ENCODE measurements around the gene RPS23.
A peak's percentile ranks its signal among the peaks of the same experiment; 100 is the strongest.

Gene RPS23

DNA sequence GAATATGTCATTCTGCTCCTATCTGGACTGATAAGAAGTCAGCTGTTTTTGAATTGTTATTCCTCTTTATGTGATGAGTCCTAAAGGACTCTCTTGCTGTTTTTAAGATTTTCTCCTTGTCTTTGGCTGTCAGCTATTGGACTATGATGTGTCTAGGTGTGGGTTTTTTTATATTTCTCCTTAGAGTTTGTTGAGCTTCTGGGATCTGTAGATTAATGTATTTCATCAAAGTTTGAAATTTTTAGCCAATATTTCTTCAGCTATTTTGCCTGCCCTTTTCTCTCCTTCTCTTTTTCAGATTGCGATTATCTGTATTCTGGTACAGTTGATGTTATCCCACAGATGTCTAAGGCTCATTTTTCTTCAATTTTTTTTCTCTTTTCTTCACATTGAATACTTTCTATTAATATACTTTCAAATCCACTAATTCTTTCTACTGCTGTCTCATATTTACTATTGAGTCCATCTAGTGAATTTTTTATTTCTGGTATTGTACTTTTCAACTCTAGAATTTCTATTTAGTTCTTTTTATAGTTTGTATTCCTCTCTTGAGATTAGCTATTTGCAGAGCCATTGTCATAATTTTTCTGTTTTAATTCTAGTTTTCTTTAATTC is 31.1 kb downstream of the RPS23 start:
- Mint-ChIP-seq H3K4me1 (no peaks in the 10 kb centered on the region), H3K27me3 (ENCODE audit: low read depth) (no peaks in the 10 kb centered on the region), H3K4me3 (no peak overlapping the region), H3K27ac (no peak overlapping the region), H3K36me3 (ENCODE audit: low read depth) (peaks cover 13% of the 10 kb centered on the region), H3K9me3 (peaks cover 15% of the 10 kb centered on the region)
- TF ChIP-seq, protein P1, sequence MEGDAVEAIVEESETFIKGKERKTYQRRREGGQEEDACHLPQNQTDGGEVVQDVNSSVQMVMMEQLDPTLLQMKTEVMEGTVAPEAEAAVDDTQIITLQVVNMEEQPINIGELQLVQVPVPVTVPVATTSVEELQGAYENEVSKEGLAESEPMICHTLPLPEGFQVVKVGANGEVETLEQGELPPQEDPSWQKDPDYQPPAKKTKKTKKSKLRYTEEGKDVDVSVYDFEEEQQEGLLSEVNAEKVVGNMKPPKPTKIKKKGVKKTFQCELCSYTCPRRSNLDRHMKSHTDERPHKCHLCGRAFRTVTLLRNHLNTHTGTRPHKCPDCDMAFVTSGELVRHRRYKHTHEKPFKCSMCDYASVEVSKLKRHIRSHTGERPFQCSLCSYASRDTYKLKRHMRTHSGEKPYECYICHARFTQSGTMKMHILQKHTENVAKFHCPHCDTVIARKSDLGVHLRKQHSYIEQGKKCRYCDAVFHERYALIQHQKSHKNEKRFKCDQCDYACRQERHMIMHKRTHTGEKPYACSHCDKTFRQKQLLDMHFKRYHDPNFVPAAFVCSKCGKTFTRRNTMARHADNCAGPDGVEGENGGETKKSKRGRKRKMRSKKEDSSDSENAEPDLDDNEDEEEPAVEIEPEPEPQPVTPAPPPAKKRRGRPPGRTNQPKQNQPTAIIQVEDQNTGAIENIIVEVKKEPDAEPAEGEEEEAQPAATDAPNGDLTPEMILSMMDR (IDR thresholded peaks at IDR 0.05; ENCODE audit: unreplicated experiment in 3 of 3), result no peak

DNA sequence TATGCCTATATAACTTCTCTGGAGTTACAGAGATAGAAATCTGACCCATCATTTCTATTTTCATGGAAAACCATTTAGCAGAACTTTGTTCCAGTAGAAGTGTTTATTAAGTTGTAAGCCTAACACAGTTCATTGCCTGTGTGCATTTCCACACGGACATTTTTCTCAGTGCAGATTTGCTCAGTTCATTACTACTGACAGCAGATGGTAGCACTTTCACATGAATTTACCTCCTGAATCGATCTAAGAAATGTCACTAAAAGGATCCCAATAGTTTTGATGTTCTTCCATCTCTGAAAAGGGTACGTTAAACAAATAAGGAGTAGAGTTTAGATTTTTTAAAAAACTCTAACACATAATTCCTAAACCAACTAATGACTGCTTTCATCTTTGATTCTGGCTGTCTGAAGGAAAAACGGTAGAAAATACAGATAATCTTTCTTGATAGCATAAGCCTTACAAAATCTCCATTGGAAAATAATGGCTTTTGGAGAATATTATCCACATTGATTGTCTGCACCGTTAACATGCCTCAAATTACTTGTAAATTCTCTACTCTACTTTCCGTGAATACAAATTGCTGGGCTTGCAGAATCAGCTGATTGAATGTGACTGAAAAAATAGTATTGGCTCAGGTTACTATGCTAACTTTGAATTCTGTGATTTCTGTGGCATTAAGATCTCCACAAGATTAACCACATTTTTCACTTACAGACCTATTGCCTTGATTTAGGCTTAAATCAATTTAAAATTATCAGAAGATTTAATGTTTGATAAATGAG is 33.1 kb downstream of the RPS23 start:
- H3K36me3 Mint-ChIP-seq (ENCODE audit: low read depth), result peaks cover 13% of the 10 kb centered on the region
- no peak overlapping the region for H3K4me3 Mint-ChIP-seq
- no peaks in the 10 kb centered on the region for H3K4me1 Mint-ChIP-seq
- no peak overlapping the region for H3K27ac Mint-ChIP-seq
- peaks cover 15% of the 10 kb centered on the region for H3K9me3 Mint-ChIP-seq
- TF ChIP-seq, protein P1 (IDR thresholded peaks at IDR 0.05; ENCODE audit: unreplicated experiment in 3 of 3), result no peak
- no peaks in the 10 kb centered on the region for H3K27me3 Mint-ChIP-seq (ENCODE audit: low read depth)

DNA sequence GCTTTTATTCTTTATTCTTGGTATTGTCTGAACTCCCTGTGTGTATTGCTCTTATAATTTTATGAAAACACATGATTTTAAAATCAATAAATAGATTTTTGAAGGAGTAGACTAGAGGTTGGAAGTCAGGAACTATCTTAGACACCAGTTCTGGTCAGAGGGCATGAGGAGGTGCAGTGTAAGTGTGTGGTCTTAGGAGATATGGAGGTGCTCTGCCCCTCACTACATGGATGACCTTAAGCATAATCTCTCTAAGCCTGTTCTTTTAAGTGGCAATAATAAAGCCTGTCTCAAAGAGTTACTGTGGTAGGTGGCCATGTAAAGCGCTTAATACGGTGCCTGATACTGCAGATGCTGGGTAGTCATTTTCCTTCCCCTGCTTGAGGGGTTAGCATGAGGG is 34.0 kb downstream of the RPS23 start:
- Mint-ChIP-seq H3K9me3 (peaks cover 15% of the 10 kb centered on the region), H3K36me3 (ENCODE audit: low read depth) (peaks cover 13% of the 10 kb centered on the region), H3K27me3 (ENCODE audit: low read depth) (no peaks in the 10 kb centered on the region), H3K27ac (no peak overlapping the region), H3K4me3 (no peak overlapping the region), H3K4me1 (no peaks in the 10 kb centered on the region)
- TF ChIP-seq, protein P1 (IDR thresholded peaks at IDR 0.05; ENCODE audit: unreplicated experiment in 3 of 3), result no peak

DNA sequence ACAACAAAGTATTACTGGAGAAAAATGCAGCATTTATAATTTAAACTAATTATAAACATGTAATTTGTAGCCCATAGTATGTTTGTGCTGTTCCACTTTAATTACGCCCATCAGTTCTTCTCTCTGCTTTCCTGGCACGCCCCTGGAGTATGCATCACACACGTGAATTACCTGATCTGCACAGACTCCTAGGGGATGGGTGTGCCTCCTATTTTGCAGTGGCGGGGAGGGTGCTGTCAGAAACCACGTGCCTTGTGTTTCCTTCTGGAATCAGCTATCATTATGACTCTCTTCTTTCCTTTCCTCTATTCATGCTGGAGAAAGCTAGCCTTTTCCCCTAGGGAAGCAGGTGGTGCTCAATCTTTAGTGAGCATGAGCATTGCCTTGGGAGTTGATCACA is 43.3 kb downstream of the RPS23 start:
- Mint-ChIP-seq H3K4me3 (no peak overlapping the region), H3K27me3 (ENCODE audit: low read depth) (no peaks in the 10 kb centered on the region), H3K27ac (no peak overlapping the region), H3K9me3 (no peaks in the 10 kb centered on the region), H3K36me3 (ENCODE audit: low read depth) (no peaks in the 10 kb centered on the region), H3K4me1 (no peaks in the 10 kb centered on the region)
- TF ChIP-seq, protein P1 (IDR thresholded peaks at IDR 0.05; ENCODE audit: unreplicated experiment in 3 of 3), result no peak

DNA sequence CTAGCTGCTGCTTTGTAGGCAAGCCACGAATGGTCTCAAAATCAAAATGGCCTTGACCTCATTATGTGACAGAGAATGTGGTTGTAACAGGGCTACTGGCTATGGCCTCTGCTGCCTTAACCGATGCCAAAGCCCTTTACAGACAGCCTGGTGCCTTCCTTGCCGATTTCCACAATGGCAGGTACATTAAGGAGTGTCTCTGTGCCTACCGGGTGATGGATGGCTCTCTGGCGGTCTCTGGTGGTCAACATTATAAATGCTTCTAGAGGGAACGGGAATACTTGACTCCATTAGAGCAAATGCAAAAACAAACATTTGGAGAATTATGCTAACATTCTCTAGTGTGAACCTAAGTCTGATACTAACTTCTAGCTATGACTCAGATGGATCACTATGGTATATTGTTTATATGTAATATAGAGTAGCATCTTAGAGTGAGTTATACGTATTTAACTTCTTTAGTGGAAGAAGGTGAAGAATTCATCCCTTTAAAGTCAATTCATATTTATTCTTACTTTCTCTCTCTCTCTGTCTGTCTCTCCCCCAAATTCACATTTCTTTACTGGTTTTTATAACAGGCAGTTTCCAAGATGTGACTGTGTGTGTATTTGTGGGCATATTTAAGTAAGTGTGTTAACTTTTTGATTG is 52.5 kb downstream of the RPS23 start:
- TF ChIP-seq, protein P1 (IDR thresholded peaks at IDR 0.05; ENCODE audit: unreplicated experiment in 3 of 3), result peak; percentile 77 to 95 (median 84)
- Mint-ChIP-seq H3K4me3 (peak overlapping the region in 1 of 3 experiments; percentile 14), H3K36me3 (ENCODE audit: low read depth) (no peaks in the 10 kb centered on the region), H3K9me3 (no peaks in the 10 kb centered on the region), H3K27ac (peak overlapping the region in 2 of 3 experiments; percentile 11 to 45), H3K4me1 (no peaks in the 10 kb centered on the region), H3K27me3 (ENCODE audit: low read depth) (no peaks in the 10 kb centered on the region)
